ENCODE data around the gene CUEDC1.

GRCh38 chr17:57856792-57857620 lies 98.2 kb downstream of the CUEDC1 start:
- TF ChIP-seq EZH2phosphoT487 (IDR thresholded peaks at IDR 0.05; ENCODE audit: insufficient read depth, low read depth) (no peak), EZH2 (IDR thresholded peaks at IDR 0.05; ENCODE audit: insufficient read depth, poor library complexity, severe bottlenecking) (no peak)
